ENCODE data around the gene PRPF31.
A peak's percentile ranks its signal among the peaks of the same experiment; 100 is the strongest.

PRPF31 gene

GRCh38 chr19:54114340-54115108 lies 1.0 kb upstream of the PRPF31 start:
- peak overlapping the region; percentile 83 for H3K4me3 ChIP-seq (ENCODE audit: low read depth, low read length)
- TF ChIP-seq, protein P1, sequence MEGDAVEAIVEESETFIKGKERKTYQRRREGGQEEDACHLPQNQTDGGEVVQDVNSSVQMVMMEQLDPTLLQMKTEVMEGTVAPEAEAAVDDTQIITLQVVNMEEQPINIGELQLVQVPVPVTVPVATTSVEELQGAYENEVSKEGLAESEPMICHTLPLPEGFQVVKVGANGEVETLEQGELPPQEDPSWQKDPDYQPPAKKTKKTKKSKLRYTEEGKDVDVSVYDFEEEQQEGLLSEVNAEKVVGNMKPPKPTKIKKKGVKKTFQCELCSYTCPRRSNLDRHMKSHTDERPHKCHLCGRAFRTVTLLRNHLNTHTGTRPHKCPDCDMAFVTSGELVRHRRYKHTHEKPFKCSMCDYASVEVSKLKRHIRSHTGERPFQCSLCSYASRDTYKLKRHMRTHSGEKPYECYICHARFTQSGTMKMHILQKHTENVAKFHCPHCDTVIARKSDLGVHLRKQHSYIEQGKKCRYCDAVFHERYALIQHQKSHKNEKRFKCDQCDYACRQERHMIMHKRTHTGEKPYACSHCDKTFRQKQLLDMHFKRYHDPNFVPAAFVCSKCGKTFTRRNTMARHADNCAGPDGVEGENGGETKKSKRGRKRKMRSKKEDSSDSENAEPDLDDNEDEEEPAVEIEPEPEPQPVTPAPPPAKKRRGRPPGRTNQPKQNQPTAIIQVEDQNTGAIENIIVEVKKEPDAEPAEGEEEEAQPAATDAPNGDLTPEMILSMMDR (IDR thresholded peaks at IDR 0.05; ENCODE audit: low read depth, low read length): no peak

GRCh38 chr19:54121259-54121658 lies 5.7 kb downstream of the PRPF31 start:
- TF ChIP-seq, protein P1 (IDR thresholded peaks at IDR 0.05; ENCODE audit: low read depth, low read length): no peak
- no peak overlapping the region for H3K4me3 ChIP-seq (ENCODE audit: low read depth, low read length)

- TF ChIP-seq, protein P1 (IDR thresholded peaks at IDR 0.05; ENCODE audit: low read depth, low read length): no peak
Measured at GRCh38 chr19:54123682-54124081, 8.1 kb downstream of the PRPF31 start.

DNA sequence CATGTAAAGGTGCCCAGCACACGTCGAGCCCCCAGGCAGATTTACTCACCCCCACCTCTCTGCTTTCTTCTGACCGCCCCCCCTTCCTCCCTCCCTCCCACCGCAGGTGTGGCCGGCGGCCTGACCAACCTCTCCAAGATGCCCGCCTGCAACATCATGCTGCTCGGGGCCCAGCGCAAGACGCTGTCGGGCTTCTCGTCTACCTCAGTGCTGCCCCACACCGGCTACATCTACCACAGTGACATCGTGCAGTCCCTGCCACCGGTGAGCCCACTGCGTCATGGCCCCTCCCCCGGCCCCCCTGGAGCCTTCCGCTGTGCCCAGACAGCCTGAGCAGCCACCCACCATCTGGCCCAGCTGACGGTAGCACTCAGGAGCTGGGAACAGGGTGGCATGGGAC lies 8.8 kb downstream of the PRPF31 start:
- TF ChIP-seq, protein P1 (IDR thresholded peaks at IDR 0.05; ENCODE audit: low read depth, low read length): no peak

More at GRCh38 chr19:54123682-54124081, 8.1 kb downstream of the PRPF31 start:
- no peak overlapping the region for H3K4me3 ChIP-seq (ENCODE audit: low read depth, low read length)

GRCh38 chr19:54125713-54126112 lies 10.2 kb downstream of the PRPF31 start:
- no peak overlapping the region for H3K4me3 ChIP-seq (ENCODE audit: low read depth, low read length)
- TF ChIP-seq, protein P1 (IDR thresholded peaks at IDR 0.05; ENCODE audit: low read depth, low read length): no peak

More for the DNA sequence above, 8.8 kb downstream of the PRPF31 start:
- no peak overlapping the region for H3K4me3 ChIP-seq (ENCODE audit: low read depth, low read length)

DNA sequence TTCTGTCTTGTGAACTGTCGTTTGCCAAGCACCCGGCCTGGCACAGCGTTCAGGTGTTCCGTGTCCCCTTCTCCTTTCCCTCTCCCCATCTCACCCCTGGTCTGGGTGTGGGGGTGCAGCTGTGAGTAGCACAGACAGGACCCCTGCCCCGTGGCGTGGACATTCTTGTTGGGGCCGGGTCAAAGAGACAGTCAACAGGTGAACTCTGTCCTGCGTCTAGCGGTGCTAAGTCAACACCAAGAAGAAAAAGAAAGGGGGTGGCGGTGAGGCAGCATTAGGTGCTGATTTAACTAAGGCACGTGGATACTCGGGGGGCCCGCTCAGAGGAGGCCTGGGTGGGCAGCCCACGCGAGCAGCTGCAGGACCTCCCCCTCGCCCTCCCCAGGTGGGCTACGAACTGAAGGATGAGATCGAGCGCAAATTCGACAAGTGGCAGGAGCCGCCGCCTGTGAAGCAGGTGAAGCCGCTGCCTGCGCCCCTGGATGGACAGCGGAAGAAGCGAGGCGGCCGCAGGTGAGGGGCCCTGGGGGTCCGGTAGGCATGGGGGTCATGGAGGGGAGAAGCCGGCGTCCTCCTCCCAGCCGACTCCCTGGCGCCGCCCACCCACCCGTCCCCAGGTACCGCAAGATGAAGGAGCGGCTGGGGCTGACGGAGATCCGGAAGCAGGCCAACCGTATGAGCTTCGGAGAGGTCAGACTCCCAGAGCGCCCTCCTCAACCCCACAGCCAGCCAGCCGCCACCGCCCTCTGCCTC lies 12.3 kb downstream of the PRPF31 start:
- no peak overlapping the region for H3K4me3 ChIP-seq (ENCODE audit: low read depth, low read length)
- TF ChIP-seq, protein P1 (IDR thresholded peaks at IDR 0.05; ENCODE audit: low read depth, low read length): no peak

DNA sequence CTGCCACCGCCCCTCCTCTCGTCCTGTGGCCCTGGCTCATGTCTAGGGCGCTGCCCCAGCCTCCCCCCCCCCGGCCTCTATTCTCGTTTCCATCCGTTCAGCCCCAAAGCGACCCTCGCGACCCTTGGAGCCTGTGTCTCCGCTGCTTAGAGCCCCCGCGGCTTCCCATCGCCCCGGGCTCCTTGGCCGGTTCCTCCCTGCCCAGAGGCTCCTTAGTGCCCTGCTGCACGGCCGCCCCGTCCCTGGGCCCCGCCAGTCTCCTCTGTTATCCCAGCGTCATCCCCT lies 12.8 kb downstream of the PRPF31 start:
- no peak overlapping the region for H3K4me3 ChIP-seq (ENCODE audit: low read depth, low read length)
- TF ChIP-seq, protein P1 (IDR thresholded peaks at IDR 0.05; ENCODE audit: low read depth, low read length): no peak
